ENCODE data around the gene COQ10A. TPM values are rescaled to one million over a fixed set of nuclear protein-coding genes. Genes with fewer than 3 reads are reported as not detected.
A peak's percentile ranks its signal among the peaks of the same experiment; 100 is the strongest.
"Not testable (repeated sequence)": the region's sequence is repeated elsewhere in the genome, so short reads cannot be mapped to it uniquely, and the experiment has no call there.

COQ10A gene
- total RNA-seq, 4 donors from 2014 or later, result 17.7 to 90.1 (median 54.5) TPM

- H3K9me3 ChIP-seq, result no peaks in the 10 kb centered on the region
- H3K4me3 ChIP-seq, result peak overlapping the region; percentile 70 to 88 (median 80)
- DNase-seq (peak; percentile 35 to 85), ATAC-seq (peak; percentile 27 to 54)
- TF ChIP-seq POLR2A (IDR thresholded peaks at IDR 0.05), result no peak
- no peak for TF ChIP-seq CTCF (IDR thresholded peaks at IDR 0.05 in 4 of 5, conservative IDR thresholded peaks at IDR 0.05 in 1 of 5)
- no peaks in the 10 kb centered on the region for H3K27me3 ChIP-seq
- peaks cover 55 to 58% of the 10 kb centered on the region in 2 donors for H3K4me1 ChIP-seq
- H3K36me3 ChIP-seq, result peaks cover 0 to 30% of the 10 kb centered on the region in 2 donors
- intact Hi-C loops (cut with DNase I; ENCODE audit: low total_unique reads) (loop anchor here (1.0 to 10.0 kb wide), 3 partner anchors 33 to 553 kb away; partner anchors contain the start of genes BAZ2A, BLOC1S1 and CS), in situ Hi-C loops (cut with MboI; ENCODE audit: low sequenced_read_pairs in 4 of 4) (no loop called here)
- peak overlapping the region; percentile 95 to 99 (median 98) for H3K27ac ChIP-seq
These were observed 815 bp downstream of the COQ10A start for GRCh38 chr12:56267443-56268071.

- intact Hi-C loops (cut with DNase I; ENCODE audit: low total_unique reads) (no loop called here), in situ Hi-C loops (cut with MboI; ENCODE audit: low sequenced_read_pairs in 4 of 4) (no loop called here)
- Histone ChIP-seq H3K27ac (peak overlapping the region; percentile 95 to 99 (median 98)), H3K36me3 (peaks cover 2 to 65% of the 10 kb centered on the region in 2 donors), H3K4me3 (peak overlapping the region in 1 of 4 donors; percentile 20), H3K27me3 (no peaks in the 10 kb centered on the region), H3K9me3 (no peaks in the 10 kb centered on the region), H3K4me1 (peaks cover 56 to 62% of the 10 kb centered on the region in 2 donors)
- ATAC-seq, result peak; percentile 79 to 81
- peak; percentile 78 to 88 for TF ChIP-seq POLR2A (IDR thresholded peaks at IDR 0.05)
- peak; percentile 21 to 58 (median 36) for TF ChIP-seq CTCF (IDR thresholded peaks at IDR 0.05 in 4 of 5, conservative IDR thresholded peaks at IDR 0.05 in 1 of 5)
- DNase-seq, result peak; percentile 56 to 74
These were observed 4.3 kb downstream of the COQ10A start for GRCh38 chr12:56271031-56271430.

- intact Hi-C loops (cut with DNase I; ENCODE audit: low total_unique reads); in situ Hi-C loops (cut with MboI; ENCODE audit: low sequenced_read_pairs in 4 of 4); H3K9me3 ChIP-seq; H3K27me3 ChIP-seq; DNase-seq; H3K4me3 ChIP-seq; ATAC-seq: not testable (repeated sequence)
- H3K4me1 ChIP-seq, result peaks cover 48 to 56% of the 10 kb centered on the region in 2 donors
- peaks cover 2 to 76% of the 10 kb centered on the region in 2 donors for H3K36me3 ChIP-seq
- H3K27ac ChIP-seq, result peak overlapping the region; percentile 95 to 99 (median 98)
These were observed 5.7 kb downstream of the COQ10A start for GRCh38 chr12:56272468-56272867.

- Histone ChIP-seq H3K27ac (peak overlapping the region in 1 of 4 donors; percentile 99), H3K4me1 (peaks cover 30 to 38% of the 10 kb centered on the region in 2 donors), H3K36me3 (peaks cover 2 to 85% of the 10 kb centered on the region in 2 donors), H3K9me3 (no peaks in the 10 kb centered on the region), H3K4me3 (no peak overlapping the region), H3K27me3 (no peaks in the 10 kb centered on the region)
- in situ Hi-C loops (cut with MboI; ENCODE audit: low sequenced_read_pairs in 4 of 4), result no loop called here
- intact Hi-C loops (cut with DNase I; ENCODE audit: low total_unique reads), result no loop called here
- DNase-seq, result no peak
- no peak for ATAC-seq
- TF ChIP-seq POLR2A (IDR thresholded peaks at IDR 0.05) (no peak), CTCF (IDR thresholded peaks at IDR 0.05 in 4 of 5, conservative IDR thresholded peaks at IDR 0.05 in 1 of 5) (no peak)
These were observed 7.6 kb downstream of the COQ10A start for GRCh38 chr12:56274299-56274698.

- H3K27me3 ChIP-seq, result no peaks in the 10 kb centered on the region
- peak overlapping the region in 1 of 4 donors; percentile 42 for H3K27ac ChIP-seq
- TF ChIP-seq POLR2A (IDR thresholded peaks at IDR 0.05) (no peak), CTCF (IDR thresholded peaks at IDR 0.05 in 4 of 5, conservative IDR thresholded peaks at IDR 0.05 in 1 of 5) (no peak)
- DNase-seq, result no peak
- in situ Hi-C loops (cut with MboI; ENCODE audit: low sequenced_read_pairs in 4 of 4) (no loop called here), intact Hi-C loops (cut with DNase I; ENCODE audit: low total_unique reads) (no loop called here)
- H3K4me3 ChIP-seq, result no peak overlapping the region
- ATAC-seq, result no peak
- peaks cover 0 to 5% of the 10 kb centered on the region in 2 donors for H3K4me1 ChIP-seq
- peaks cover 2 to 97% of the 10 kb centered on the region in 2 donors for H3K36me3 ChIP-seq
- no peaks in the 10 kb centered on the region for H3K9me3 ChIP-seq
These were observed 12.2 kb downstream of the COQ10A start for GRCh38 chr12:56278905-56279304.

Data from gastrocnemius medialis (tissue), 4 donors.